ENCODE measurements around the gene ADGRG1.
"Not testable (repeated sequence)": the region's sequence is repeated elsewhere in the genome, so short reads cannot be mapped to it uniquely, and the experiment has no call there.

The ADGRG1 gene

GRCh38 chr16:57668630-57669475, 40.4 kb downstream of the ADGRG1 start:
- no peak for TF ChIP-seq CTCF (IDR thresholded peaks at IDR 0.05; ENCODE audit: low read depth, low read length, missing control alignments)
- no peak for DNase-seq (ENCODE audit: extremely low read depth, low read depth)
- H3K4me3 ChIP-seq (replicated peaks; ENCODE audit: low read depth, low read length): no peak overlapping the region

- TF ChIP-seq CTCF (IDR thresholded peaks at IDR 0.05; ENCODE audit: low read depth, low read length, missing control alignments): no peak
- no peak for DNase-seq (ENCODE audit: extremely low read depth, low read depth)
- no peak overlapping the region for H3K4me3 ChIP-seq (replicated peaks; ENCODE audit: low read depth, low read length)
Measured at GRCh38 chr16:57669476-57670162, 41.2 kb downstream of the ADGRG1 start.

- no peak for TF ChIP-seq CTCF (IDR thresholded peaks at IDR 0.05; ENCODE audit: low read depth, low read length, missing control alignments)
- no peak overlapping the region for H3K4me3 ChIP-seq (replicated peaks; ENCODE audit: low read depth, low read length)
- DNase-seq (ENCODE audit: extremely low read depth, low read depth): no peak
Measured at GRCh38 chr16:57670196-57670595, 41.8 kb downstream of the ADGRG1 start.

- not testable (repeated sequence) for H3K4me3 ChIP-seq (replicated peaks; ENCODE audit: low read depth, low read length); DNase-seq (ENCODE audit: extremely low read depth, low read depth)
Measured at GRCh38 chr16:57671451-57671850, 43.0 kb downstream of the ADGRG1 start.

GRCh38 chr16:57672416-57672815, 44.0 kb downstream of the ADGRG1 start:
- no peak for TF ChIP-seq CTCF (IDR thresholded peaks at IDR 0.05; ENCODE audit: low read depth, low read length, missing control alignments)
- DNase-seq (ENCODE audit: extremely low read depth, low read depth): no peak
- H3K4me3 ChIP-seq (replicated peaks; ENCODE audit: low read depth, low read length): no peak overlapping the region

- no peak overlapping the region for H3K4me3 ChIP-seq (replicated peaks; ENCODE audit: low read depth, low read length)
- TF ChIP-seq CTCF (IDR thresholded peaks at IDR 0.05; ENCODE audit: low read depth, low read length, missing control alignments): no peak
- no peak for DNase-seq (ENCODE audit: extremely low read depth, low read depth)
Measured at GRCh38 chr16:57672824-57673223, 44.4 kb downstream of the ADGRG1 start.

GRCh38 chr16:57675741-57676551, 47.5 kb downstream of the ADGRG1 start:
- no peak for DNase-seq (ENCODE audit: extremely low read depth, low read depth)
- TF ChIP-seq CTCF (IDR thresholded peaks at IDR 0.05; ENCODE audit: low read depth, low read length, missing control alignments): no peak
- no peak overlapping the region for H3K4me3 ChIP-seq (replicated peaks; ENCODE audit: low read depth, low read length)
